Amniotic epithelial cell (primary cell): ENCODE results near the gene PTGFRN.

ENCODE experiments used
- DNase-seq: peaks from one replicate; pipeline ENCODE4 v3.0.0-alpha.2; 2010; ENCODE audit warnings: low read depth

Gene PTGFRN

GRCh38 chr1:117033772-117034171, 124.1 kb downstream of the PTGFRN start:
- DNase-seq: no peak

GRCh38 chr1:117034791-117035290, 125.1 kb downstream of the PTGFRN start:
- no peak for DNase-seq

- no peak for DNase-seq
Measured at GRCh38 chr1:117036018-117036461, 126.3 kb downstream of the PTGFRN start.

- no peak for DNase-seq
Measured at GRCh38 chr1:117037802-117038201, 128.1 kb downstream of the PTGFRN start.

- no peak for DNase-seq
Measured at GRCh38 chr1:117038236-117038635, 128.5 kb downstream of the PTGFRN start.
